Endothelial cell (in vitro differentiated cells): Measurements from ENCODE around the gene EVA1C. TPM values are rescaled to one million over a fixed set of nuclear protein-coding genes. Genes with fewer than 3 reads are reported as not detected.

Source experiments
- DNase-seq: peaks from one replicate; pipeline ENCODE4 v3.0.0; 2021; ENCODE audit warnings: low spot score
- H3K27ac Mint-ChIP-seq: one replicate; pipeline ENCODE4 v1.8.0; 2021; ENCODE audit warnings: mixed read lengths, inconsistent platforms; ENCODE audit not compliant: unreplicated experiment
- H3K27me3 Mint-ChIP-seq: one replicate; pipeline ENCODE4 v1.8.0; 2021; ENCODE audit warnings: mild to moderate bottlenecking, moderate library complexity, mixed read lengths, inconsistent platforms; ENCODE audit not compliant: unreplicated experiment
- H3K36me3 Mint-ChIP-seq: one replicate; pipeline ENCODE4 v1.8.0; 2021; ENCODE audit warnings: mild to moderate bottlenecking, low read depth, mixed read lengths, inconsistent platforms; ENCODE audit not compliant: unreplicated experiment
- H3K4me1 Mint-ChIP-seq: one replicate; pipeline ENCODE4 v1.8.0; 2021; ENCODE audit warnings: mild to moderate bottlenecking, mixed read lengths, inconsistent platforms; ENCODE audit not compliant: unreplicated experiment
- H3K4me3 Mint-ChIP-seq: one replicate; pipeline ENCODE4 v1.8.0; 2021; ENCODE audit warnings: mild to moderate bottlenecking, mixed read lengths, inconsistent platforms; ENCODE audit not compliant: unreplicated experiment
- H3K9me3 Mint-ChIP-seq: one replicate; pipeline ENCODE4 v1.8.0; 2021; ENCODE audit warnings: mixed read lengths, inconsistent platforms; ENCODE audit not compliant: unreplicated experiment
- total RNA-seq: library from RNA; stranded (reverse); fragmentation: NEBNext Ultra II Directional; extraction: Animal tissue kit (Norgen Biotek cat#: 25700); gene quantifications from one replicate; pipeline ENCODE4 v1.2.1, GENCODE V29; 2021; ENCODE audit not compliant: unreplicated experiment
- TF ChIP-seq, protein P1 (sequence below): fragments of 200-600 bp; sonication (generic); IDR thresholded peaks from one replicate; pipeline ENCODE4 v1.5.0; 2021; ENCODE audit warnings: antibody characterized with exemption; ENCODE audit not compliant: unreplicated experiment

Gene EVA1C
- total RNA-seq, 1 donor from 2014 or later = 1.1 TPM

DNA sequence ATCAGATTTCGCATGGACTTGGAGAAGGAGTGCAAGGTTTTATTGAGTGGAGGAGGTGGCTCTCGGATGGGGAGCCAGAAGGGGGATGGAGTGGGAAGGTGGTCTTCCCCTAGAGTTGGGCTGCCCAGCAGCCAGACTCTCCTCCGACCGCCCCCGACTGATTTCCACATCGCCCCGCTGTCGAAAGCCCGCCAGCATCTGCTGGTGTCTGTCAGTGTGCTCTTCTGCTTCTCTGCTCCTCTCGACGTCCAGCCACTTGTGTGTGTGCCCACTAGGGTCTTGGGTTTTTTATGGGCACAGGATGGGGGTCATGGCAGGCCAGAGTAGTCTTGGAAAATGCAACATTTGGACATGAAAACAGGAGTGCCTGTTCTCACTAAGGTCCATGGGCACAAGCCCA, 40.1 kb downstream of the EVA1C start:
- Mint-ChIP-seq H3K4me1 (no peaks in the 10 kb centered on the region), H3K27ac (no peak overlapping the region), H3K9me3 (no peaks in the 10 kb centered on the region), H3K36me3 (no peaks in the 10 kb centered on the region), H3K4me3 (no peak overlapping the region), H3K27me3 (peaks cover 4% of the 10 kb centered on the region)
- TF ChIP-seq, protein P1, sequence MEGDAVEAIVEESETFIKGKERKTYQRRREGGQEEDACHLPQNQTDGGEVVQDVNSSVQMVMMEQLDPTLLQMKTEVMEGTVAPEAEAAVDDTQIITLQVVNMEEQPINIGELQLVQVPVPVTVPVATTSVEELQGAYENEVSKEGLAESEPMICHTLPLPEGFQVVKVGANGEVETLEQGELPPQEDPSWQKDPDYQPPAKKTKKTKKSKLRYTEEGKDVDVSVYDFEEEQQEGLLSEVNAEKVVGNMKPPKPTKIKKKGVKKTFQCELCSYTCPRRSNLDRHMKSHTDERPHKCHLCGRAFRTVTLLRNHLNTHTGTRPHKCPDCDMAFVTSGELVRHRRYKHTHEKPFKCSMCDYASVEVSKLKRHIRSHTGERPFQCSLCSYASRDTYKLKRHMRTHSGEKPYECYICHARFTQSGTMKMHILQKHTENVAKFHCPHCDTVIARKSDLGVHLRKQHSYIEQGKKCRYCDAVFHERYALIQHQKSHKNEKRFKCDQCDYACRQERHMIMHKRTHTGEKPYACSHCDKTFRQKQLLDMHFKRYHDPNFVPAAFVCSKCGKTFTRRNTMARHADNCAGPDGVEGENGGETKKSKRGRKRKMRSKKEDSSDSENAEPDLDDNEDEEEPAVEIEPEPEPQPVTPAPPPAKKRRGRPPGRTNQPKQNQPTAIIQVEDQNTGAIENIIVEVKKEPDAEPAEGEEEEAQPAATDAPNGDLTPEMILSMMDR = no peak
- no peak for DNase-seq

DNA sequence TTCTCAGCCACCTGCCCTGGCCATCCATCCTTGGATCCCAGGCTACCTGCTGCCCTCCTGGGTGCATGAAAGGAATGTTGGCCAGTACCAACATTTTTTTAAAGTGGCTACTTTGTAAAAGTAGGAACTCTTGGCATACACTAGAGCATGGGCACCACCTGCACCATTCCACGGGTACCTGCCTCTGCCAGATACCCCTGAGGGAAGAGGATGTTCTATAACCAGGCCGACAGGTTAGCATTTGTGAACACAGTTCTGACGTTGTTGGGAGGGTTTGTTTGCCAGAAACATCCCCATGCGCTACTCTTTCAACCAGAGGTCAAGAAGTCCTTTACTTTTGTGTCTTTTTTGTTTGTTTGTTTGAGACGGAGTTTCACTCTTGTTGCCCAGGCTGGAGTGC, 43.0 kb downstream of the EVA1C start:
- H3K27ac Mint-ChIP-seq = no peak overlapping the region
- H3K27me3 Mint-ChIP-seq = peaks cover 6% of the 10 kb centered on the region
- no peaks in the 10 kb centered on the region for H3K9me3 Mint-ChIP-seq
- no peak for DNase-seq
- no peaks in the 10 kb centered on the region for H3K36me3 Mint-ChIP-seq
- no peaks in the 10 kb centered on the region for H3K4me1 Mint-ChIP-seq
- H3K4me3 Mint-ChIP-seq = no peak overlapping the region
- TF ChIP-seq, protein P1 = no peak

DNA sequence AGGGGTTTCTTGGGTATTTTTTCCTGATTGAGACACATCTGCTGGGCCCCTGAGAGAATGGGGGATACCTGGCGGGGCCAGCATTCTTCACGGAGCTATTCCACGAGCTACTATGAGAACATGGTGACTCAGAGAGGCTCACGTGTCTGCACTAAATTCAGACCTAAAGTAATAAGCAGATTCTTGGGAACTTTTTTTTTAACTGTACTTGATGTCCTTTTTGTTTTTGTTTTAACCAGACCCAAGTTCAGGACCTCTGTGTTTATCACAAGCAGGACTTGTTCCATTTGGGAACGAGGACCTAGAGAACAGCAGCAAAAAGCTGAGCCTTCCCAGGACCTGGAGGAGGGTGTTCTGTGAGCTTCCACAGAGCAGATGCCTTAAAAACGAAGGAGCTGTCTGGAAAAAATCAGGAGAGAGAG, 44.0 kb downstream of the EVA1C start:
- Mint-ChIP-seq H3K9me3 (no peaks in the 10 kb centered on the region), H3K4me3 (no peak overlapping the region), H3K36me3 (no peaks in the 10 kb centered on the region), H3K4me1 (no peaks in the 10 kb centered on the region), H3K27ac (no peak overlapping the region), H3K27me3 (peaks cover 11% of the 10 kb centered on the region)
- TF ChIP-seq, protein P1 = no peak
- no peak for DNase-seq

- H3K27me3 Mint-ChIP-seq = peaks cover 7% of the 10 kb centered on the region
- H3K9me3 Mint-ChIP-seq = no peaks in the 10 kb centered on the region
- H3K27ac Mint-ChIP-seq = no peak overlapping the region
- no peak for DNase-seq
- TF ChIP-seq, protein P1 = no peak
- no peak overlapping the region for H3K4me3 Mint-ChIP-seq
- H3K36me3 Mint-ChIP-seq = no peaks in the 10 kb centered on the region
- H3K4me1 Mint-ChIP-seq = no peaks in the 10 kb centered on the region
These were observed 44.9 kb downstream of the EVA1C start for GRCh38 chr21:32457360-32457840.

DNA sequence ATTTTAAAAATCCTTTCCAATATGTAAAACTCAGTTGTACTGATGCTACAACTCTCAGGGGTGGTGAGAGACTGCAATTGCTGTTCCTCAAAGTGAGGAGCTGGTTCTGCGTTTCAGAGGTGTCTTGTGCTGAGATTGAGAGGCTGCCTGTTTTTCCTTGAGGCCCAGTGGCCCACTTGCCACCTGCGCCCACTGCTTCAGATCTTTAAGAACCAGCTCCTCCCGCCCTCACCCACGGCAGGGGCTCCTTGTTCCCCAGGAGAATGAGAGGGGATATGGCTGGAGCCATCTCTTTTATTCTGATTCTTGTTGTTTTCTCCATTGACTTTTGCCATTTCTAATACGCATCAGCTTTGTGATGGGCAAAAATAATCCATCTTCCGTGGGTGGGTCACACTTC, 45.5 kb downstream of the EVA1C start:
- Mint-ChIP-seq H3K9me3 (no peaks in the 10 kb centered on the region), H3K4me3 (no peak overlapping the region), H3K4me1 (no peaks in the 10 kb centered on the region), H3K36me3 (no peaks in the 10 kb centered on the region), H3K27me3 (peaks cover 7% of the 10 kb centered on the region), H3K27ac (no peak overlapping the region)
- no peak for DNase-seq
- TF ChIP-seq, protein P1 = no peak
